NCI-H2196 (cell line): Measurements from ENCODE around the gene PEAR1.
"Not testable (repeated sequence)": the region's sequence is repeated elsewhere in the genome, so short reads cannot be mapped to it uniquely, and the experiment has no call there.

ENCODE experiments used
- DNase-seq: peaks from one replicate; lab custom pipeline; 2025; ENCODE audit not compliant: unreplicated experiment; lab: John Stamatoyannopoulos, UW

PEAR1 gene

GRCh38 chr1:156914440-156914856, 20.9 kb downstream of the PEAR1 start:
- DNase-seq: no peak

- no peak for DNase-seq
Measured at GRCh38 chr1:156920233-156921052, 26.9 kb downstream of the PEAR1 start, which contains the start of gene LRRC71. Gene LRRC71 (plus strand): TSS chr1:156920632. CDS start chr1:156920804, 172 bp downstream.

GRCh38 chr1:156921053-156921529, 27.6 kb downstream of the PEAR1 start:
- DNase-seq: no peak

GRCh38 chr1:156922986-156923669, 29.6 kb downstream of the PEAR1 start:
- peak; percentile 69 for DNase-seq

- DNase-seq: no peak
Measured at GRCh38 chr1:156923670-156924477, 30.4 kb downstream of the PEAR1 start.

- no peak for DNase-seq
Measured at GRCh38 chr1:156924478-156925153, 31.1 kb downstream of the PEAR1 start.

GRCh38 chr1:156925154-156926010, 31.9 kb downstream of the PEAR1 start:
- DNase-seq: no peak

- DNase-seq: peak; percentile 87
Measured at GRCh38 chr1:156926175-156926574, 32.7 kb downstream of the PEAR1 start.

- DNase-seq: not testable (repeated sequence)
Measured at GRCh38 chr1:156926695-156927094, 33.2 kb downstream of the PEAR1 start.

GRCh38 chr1:156927215-156928042, 33.9 kb downstream of the PEAR1 start:
- DNase-seq: peak; percentile 91

GRCh38 chr1:156928043-156928602, 34.6 kb downstream of the PEAR1 start:
- no peak for DNase-seq

- no peak for DNase-seq
Measured at GRCh38 chr1:156929596-156930238, 36.2 kb downstream of the PEAR1 start.

GRCh38 chr1:156930483-156930882, 37.0 kb downstream of the PEAR1 start:
- no peak for DNase-seq

- no peak for DNase-seq
Measured at GRCh38 chr1:156931211-156931952, 37.9 kb downstream of the PEAR1 start.

- DNase-seq: no peak
Measured at GRCh38 chr1:156931974-156932710, 38.6 kb downstream of the PEAR1 start.

GRCh38 chr1:156933136-156933535, 39.6 kb downstream of the PEAR1 start:
- DNase-seq: no peak
